ENCODE data around the gene SAMD1.
"Not testable (repeated sequence)": the region's sequence is repeated elsewhere in the genome, so short reads cannot be mapped to it uniquely, and the experiment has no call there.

Gene SAMD1

DNA sequence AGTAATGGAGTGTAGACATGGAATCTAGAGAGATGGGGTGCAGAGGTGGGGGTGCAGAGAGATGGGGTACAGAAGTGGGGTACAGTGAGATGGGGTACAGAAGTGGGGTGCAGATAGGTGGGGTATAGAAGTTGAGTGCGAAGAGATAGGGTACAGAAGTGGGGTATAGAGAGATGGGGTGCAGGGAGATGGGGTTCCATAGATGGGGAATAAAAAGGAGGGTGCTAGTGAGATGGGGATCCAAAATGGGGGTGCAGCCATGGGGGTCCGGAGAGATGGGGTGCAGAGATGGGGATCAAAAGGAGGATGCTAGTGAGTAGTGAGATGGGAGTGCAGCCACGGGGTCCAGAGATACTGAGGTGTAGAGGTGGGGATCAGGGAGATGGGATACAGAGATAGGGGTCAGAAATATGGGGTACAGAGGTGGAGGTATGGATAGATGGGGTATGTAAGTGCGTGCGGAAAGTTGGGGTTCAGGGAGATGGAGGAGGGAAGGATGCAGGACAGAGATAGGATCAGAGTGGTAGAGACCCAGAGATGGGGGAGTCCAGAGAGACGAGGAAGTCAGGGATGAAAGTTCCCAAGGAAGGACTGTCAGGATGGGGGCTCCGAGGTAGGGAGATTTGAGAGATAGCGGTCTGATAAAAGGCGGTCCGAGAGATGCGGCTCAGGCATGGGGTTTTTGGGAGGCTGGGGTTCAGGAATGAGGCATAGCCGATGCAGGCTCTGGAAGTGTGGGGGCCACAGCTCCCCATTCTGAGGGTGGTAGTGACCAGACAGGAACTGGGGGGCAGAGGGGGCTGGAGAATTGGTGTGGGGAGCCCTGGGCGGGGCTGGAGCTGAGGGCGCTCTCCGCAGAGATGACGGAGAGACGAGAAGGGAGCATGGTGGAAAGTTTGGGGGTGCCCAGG lies 32.1 kb downstream of the SAMD1 start:
- DNase-seq = no peak

DNA sequence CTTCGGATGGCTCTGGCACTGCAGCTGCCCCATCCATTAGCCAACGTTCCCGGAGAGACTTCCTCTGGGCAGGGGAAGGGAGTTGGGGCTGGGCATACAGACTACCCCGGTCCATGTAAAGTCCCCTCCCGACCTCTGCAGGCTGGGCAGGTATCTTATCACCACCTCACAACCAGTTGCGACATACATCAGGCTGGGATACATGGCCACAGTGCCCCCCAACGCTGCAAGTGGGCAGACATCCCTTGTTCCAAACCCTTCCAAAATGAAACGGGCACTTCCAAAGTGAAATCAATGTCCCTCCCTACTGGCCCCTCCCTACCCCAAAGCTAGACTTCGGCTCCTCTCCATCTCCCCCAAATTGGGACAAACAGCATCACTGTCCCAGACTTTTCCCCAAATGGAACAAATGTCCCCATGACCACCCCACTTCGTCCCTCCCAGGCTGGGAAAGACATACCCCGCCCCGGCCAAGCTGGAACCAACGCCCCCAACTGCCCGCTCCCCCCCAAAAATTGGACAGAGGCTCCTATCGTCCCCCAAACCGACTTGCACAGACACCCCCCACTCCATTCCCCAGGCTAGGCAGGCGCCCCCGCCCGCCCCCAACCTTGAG lies 33.7 kb downstream of the SAMD1 start:
- no peak for DNase-seq

DNA sequence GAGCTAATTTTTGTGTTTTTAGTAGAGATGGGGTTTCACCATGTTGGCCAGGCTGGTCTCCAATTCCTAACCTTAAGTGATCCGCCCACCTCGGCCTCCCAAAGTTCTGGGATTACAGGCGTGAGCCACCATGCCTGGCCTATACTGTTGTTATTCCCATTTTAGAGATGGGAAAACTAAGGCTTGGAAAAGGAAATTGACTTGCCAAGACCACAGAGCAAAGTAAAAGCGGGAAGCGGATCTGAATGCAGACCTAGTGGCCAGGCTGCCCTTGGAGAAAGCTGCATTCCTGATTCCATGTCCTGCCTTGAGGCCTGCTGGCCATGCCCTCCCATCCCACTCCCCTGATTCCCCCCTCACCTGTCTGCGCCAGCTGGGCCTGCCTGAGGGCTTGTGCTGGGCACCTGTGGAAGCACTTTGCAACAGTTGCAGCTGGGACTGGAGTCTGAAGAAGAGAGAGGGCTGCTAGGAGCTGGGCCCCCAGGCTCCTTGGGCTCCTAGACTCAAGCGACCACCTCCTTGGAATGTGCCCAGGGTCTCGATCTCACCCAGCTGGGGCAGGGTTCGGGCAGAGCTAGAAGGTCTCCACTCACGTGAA lies 34.4 kb downstream of the SAMD1 start:
- no peak for DNase-seq

DNA sequence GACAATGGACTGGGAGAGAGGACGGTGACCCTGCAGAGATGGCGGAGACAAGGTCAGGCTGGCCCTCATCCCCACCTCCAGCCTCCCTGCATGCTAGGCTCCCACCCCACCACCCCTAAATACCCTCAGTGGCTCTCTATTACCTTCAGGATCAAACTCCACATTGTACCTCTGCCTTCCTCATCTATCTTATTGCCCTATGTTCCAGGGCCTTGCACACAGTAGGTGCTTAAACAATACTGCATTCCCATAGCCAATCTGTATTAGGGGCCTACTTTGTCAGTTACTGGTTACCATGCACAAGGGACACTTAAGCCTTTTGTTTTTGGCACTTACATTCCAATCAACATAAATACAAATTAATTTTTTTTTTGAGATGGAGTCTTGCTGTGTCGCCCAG lies 35.2 kb downstream of the SAMD1 start:
- DNase-seq = no peak

DNA sequence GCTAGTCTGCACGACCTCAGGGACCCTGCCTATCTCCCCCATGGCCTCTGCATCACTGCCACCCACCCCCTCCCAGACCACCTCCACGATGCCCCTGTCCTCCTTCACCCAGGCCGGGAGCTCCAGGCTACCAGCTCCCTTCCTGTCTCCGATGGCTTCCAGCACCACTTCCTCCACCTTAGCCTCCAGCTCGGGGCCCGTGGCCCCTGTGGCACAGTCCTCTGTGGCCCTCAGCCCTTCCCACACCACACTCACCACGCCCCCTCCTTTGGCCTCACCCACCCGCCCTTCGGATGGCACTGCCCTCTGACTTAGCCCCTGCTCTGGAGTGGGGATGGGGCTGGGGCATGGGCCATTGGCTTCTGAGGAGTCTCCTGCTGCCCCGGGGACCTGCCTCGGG lies 35.8 kb downstream of the SAMD1 start:
- DNase-seq = no peak

DNA sequence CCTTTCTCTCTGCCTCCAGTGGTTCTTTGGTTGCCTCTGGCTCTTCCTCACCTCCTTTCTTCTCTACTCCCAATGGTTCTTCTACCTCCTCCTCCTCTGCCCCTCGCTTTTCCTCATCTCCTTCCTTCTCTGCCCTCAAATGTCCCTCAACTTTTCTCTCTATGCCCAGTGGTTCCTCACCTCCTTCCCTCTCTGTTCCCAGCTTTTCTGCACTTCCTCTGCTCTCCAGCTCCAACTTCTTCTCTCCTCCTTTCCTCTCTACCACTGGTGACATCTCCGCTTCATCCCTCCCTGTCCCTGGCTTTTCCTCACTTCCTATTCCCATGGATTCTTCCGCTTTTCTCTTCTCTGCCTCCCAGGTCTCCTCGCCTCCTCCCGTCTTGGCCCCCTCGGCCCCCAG lies 36.5 kb downstream of the SAMD1 start:
- DNase-seq = no peak

DNA sequence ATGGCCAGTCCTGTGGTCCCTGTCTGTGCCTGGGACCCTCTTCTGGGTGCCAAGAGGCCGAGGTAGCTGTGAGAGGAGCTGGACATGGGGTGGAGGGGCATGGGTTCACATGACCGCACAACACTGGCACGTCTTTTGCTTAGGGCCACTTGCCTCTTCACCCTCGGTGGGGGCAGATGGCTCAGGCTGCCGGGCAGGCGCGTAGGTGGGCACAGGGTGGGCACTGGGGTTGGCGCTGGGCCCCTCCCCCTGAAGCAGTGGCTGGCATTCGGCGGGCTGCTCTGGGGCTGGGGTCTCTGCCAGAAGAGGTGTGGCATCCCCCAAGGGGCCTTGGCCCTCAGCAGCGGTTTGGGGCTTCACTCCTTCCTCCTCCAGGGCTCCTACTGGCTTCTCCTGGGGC lies 37.1 kb downstream of the SAMD1 start:
- DNase-seq = no peak

DNA sequence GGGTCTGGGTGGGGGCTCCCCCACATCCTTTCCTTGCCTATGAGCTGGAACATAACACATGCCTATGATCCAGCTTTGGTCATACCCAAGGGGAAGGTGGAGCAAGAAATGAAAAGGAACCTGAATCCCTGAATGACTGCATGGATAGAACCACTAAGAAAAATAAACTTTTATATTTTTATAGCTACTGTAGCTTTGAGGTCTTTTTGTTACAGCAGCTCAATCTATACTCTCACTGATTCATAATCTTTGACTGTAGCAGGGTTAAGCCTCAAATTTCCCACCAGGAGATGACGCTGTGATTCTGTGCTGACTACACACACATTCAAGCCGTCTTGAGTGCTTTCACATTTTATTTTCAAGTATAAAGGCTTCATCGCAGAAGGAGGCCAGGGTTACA lies 37.5 kb downstream of the SAMD1 start:
- no peak for DNase-seq

DNA sequence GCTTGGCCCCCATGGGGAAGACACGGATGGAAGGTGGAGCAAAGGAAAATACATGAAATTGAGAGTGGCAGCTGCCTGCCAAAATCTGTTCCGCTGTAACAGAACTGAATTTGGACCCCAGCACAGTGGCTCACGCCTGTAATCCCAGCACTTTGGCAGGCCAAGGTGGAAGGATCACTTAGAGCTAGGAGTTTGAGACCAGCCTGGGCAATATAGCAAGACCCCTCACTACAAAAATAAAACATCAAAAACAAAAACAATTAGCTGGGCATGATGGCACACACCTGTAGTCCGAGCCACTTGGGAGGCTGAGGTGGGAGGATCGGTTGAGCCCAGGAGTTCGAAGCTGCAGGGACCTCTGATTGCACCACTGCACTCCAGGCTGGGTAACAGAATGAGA lies 38.1 kb downstream of the SAMD1 start:
- DNase-seq = no peak

DNA sequence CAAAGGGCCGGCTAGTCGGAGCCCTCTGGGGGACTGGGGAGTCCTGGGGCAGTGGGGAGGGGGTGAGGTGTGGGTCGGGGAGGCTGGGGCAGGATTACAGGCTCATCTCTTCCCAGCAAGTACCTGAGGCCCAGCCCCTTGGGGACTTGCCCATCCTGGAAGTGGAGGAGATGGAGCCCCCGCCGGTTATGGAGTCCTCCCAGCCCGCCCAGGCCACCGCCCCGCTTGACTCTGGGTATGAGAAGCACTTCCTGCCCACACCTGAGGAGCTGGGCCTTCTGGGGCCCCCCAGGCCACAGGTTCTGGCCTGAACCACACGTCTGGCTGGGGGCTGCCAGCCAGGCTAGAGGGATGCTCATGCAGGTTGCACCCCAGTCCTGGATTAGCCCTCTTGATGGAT lies 38.6 kb downstream of the SAMD1 start:
- DNase-seq = no peak

DNA sequence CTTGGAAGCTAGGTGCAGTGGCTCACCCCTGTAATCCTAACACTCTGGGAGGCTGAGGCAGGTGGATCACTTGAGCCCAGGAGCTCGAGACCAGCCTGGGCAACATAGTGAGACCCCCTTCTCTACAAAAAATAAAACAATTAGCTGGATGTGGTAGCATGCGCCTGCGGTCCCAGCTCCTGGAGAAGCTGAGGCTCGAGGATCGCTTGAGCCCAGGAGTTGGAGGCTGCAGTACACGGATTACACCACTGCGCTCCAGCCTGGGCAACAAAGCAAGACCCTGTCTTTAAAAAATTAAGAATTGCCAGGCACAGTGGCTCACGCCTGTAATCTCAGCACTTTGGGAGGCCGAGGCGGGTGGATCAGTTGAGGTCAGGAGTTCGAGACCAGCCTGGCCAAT lies 39.6 kb downstream of the SAMD1 start:
- DNase-seq = not testable (repeated sequence)

DNA sequence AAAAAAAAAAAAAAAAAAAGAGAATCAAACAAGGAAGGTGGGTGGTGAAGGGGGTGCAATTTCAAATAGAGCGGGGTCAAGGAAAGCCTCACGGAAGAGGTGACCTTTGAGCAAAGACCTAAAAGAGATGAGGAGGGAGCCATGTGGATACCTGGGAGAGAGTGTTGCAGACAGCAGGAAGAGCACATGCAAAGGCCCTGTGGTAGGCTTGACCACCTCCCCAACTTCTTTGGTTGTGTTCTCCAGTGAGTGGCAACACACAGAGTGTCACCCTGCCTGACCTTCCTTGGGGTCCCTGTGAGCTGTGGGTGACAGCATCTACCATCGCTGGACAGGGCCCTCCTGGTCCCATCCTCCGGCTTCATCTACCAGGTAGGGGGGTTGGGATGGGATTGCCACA lies 40.0 kb downstream of the SAMD1 start:
- DNase-seq = no peak

DNA sequence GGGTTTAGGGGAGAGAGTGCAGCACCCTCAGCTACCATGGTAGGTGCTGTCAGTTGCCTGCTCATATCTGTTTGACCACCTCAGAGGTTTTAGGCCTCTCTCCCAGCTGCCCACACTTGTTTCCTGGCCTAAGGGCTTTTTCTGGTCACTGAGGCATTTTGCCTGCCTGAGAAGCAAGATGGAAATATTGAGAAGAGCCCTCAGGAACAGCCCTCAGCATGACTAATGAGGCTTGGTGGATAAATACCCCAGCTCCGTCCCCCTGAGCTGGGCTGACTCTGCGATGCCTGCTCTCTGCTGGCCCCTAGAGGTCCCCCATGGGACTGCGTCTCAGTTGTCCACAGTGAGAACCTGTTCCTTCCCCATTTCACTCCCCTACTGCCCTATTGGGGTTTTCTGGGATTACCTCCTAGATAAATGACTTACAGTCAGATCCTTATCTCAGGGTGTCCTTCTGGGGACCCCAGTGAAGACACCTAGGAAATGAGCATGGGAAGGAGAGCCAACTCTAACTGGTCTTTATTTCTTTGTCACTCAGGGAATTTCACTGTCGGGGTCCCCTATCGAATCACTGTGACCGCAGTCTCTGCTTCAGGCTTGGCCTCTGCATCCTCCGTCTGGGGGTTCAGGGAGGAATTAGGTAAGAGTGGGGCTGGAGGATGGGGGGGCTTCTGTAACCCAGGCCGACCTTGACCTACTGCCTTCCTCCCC lies 42.0 kb downstream of the SAMD1 start:
- no peak for DNase-seq

DNA sequence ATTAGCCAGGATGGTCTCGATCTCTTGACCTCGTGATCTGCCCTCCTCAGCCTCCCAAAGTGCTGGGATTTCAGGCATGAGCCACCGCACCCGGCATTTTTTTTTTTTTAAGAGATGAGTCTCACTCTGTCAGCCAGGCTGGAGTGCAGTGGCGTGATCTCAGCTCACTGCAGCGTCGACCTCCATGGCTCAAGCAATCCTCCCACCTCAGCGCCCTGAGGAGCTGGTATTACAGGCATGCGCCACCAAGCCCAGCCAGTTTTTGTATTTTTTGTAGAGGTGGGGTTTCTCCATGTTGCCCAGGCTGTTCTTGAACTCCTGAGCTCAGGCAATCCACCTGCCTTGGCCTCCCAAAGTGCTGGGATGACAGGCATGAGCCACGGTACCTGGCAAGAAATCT lies 42.7 kb downstream of the SAMD1 start:
- not testable (repeated sequence) for DNase-seq

DNA sequence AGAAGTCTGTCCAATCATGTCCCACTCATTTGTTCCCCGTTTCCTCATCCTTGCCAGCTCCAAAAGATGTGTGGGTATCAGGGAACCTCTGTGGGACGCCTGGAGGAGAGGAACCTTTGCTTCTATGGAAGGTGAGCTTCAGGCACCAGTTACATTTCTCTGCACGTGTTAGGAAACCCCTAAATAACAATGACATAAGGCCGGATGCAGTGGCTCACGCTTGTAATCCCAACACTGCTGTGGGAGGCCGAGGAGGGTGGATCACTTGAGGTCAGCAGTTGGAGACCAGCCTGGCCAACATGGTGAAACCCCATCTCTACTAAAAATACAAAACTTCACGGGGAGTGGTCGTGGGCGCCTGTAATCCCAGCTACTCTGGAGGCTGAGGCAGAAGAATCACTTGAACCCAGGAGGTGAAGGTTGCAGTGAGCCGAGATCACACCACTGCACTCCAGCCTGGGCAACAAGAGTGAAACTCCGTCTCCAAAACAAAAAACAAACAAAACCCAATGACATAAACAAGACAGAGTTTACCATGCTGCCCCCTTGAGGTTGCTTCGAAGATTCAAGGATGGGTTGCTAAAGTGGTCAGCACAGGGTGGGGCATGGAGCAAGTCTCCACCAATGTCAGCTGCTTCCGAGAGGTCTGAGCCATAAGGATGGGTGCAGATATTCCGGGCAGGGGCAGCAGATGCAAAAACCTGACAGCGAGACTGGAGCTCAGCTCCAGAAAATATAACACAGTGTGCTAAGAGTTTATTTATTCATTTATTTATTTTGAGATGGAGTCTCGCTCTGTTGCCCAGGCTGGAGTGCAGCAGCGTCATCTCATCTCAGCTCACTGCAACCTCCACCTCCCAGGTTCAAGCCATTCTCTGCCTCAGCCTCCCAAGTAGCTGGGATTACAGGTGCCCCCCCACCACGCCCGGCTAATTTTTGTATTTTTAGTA lies 47.6 kb downstream of the SAMD1 start:
- peak in 1 of 2 experiments; percentile 35 for DNase-seq

DNA sequence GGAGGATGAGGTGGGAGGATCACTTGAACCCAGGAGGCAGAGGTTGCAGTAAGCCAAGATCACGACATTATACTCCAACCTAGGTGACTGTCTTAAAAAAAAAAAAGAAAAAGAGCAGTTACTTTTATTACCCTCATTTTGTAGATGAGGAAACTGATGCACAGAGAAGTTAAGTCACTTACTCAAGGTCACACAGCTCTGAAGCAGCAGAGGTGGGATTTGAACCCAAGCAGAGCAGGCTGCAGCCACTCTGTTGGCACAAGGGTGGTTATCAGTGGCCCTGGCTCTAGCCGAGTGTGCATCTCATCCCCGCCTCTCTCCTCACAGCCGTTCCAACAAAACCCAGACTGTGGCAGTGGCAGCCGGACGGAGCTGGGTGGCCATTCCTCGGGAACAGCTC lies 51.4 kb downstream of the SAMD1 start:
- DNase-seq = no peak

Data from cerebellar nuclear complex (tissue), 1 donor.